ENCODE results near the gene ITGB1BP1.
A peak's percentile ranks its signal among the peaks of the same experiment; 100 is the strongest.

ITGB1BP1 gene, protein sequence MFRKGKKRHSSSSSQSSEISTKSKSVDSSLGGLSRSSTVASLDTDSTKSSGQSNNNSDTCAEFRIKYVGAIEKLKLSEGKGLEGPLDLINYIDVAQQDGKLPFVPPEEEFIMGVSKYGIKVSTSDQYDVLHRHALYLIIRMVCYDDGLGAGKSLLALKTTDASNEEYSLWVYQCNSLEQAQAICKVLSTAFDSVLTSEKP

DNA sequence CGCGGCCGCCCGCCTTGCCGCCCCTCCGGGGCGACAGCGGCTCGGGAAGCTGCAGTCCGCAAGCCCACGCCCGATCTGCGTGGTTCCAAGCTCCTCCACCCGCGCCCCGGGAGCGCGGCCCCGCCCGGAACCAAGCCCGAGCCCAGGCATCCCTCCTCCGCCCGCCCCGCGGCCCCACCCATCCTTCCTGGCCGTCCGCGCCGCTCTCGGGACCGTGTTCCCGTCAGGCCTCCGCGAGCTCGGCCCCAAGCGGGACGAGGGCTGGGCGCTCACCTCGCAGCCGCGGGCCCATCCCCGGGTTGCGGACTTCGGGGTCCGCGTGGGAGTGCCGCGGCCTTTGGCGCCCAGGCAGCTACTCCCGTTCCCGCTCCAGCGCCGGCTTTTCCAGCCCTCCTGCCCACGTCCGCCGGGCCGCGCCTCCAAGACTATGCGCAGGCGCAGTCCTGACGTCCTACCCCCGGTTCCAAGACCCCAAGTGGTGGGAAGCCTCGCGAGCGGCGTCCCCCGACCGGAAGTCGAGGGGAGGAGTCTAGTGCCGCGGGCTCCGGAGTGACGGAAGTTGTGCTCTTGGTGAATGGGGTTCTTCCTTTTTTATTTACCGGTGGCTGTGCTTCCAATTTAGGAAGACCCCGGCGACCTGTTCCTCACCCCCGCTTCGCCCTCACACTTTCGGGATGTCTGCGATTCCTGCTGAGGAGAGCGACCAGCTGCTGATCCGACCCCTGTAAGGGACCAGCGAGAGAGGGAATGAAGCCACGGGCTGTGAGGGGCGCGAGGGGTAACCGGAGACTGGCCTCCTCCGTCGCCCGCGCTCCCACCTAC is at the start of gene ITGB1BP1, which contains the start of gene CPSF3:
Gene ITGB1BP1, minus strand, starts transcription at position 429 of the 822 bp plus-strand sequence. CDS start 4,831 bp downstream, outside the sequence.
Gene CPSF3, plus strand, starts transcription at position 555 of the 822 bp plus-strand sequence. Its CDS starts 120 bp downstream, at position 675.
- DNase-seq, result peak; percentile 96

GRCh38 chr2:9472511-9472910 is 49.2 kb upstream of the ITGB1BP1 start:
- DNase-seq, result no peak

DNA sequence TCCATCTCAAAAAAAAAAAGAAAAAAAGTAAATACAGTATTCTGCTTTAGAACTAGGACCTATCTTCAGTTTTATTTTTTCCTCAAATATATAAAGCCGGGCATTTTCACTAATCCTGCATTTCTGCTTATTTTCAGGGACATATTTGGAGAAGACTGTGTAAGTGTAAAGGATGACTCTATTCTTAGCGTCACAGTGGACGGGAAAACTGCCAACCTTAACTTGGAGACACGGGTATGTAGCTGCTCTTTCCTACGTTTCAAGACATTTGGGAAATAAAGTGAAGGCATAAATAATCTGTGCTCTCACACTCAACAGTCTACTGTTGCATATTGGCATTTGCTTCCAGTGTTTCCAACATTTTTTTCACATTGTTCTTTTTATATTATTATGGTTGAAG is 47.9 kb upstream of the ITGB1BP1 start:
- no peak for DNase-seq

GRCh38 chr2:9467687-9468086 is 44.4 kb upstream of the ITGB1BP1 start:
- DNase-seq, result no peak

DNA sequence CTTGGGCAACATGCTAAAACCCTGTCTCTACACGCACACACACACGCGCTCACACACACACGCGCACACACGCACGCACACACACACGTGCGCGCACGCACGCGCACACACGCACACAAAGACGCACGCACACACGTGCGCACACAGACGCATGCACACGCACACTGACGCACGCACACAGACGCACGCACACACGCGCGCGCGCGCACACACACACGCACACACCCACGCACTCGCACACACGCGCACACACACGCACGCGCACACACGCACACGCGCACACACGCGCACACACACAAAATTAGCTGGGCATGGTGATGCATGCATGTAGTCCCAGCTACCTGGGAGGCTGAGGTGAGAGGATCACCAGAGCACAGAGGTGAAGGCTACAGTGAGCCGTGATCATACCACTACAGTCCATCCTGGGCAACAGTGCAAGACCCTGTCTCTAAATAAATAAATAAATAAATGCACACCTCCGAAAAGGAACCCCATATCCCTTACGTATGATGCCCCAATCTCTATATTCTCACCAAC is 42.9 kb upstream of the ITGB1BP1 start:
- no peak for DNase-seq

DNA sequence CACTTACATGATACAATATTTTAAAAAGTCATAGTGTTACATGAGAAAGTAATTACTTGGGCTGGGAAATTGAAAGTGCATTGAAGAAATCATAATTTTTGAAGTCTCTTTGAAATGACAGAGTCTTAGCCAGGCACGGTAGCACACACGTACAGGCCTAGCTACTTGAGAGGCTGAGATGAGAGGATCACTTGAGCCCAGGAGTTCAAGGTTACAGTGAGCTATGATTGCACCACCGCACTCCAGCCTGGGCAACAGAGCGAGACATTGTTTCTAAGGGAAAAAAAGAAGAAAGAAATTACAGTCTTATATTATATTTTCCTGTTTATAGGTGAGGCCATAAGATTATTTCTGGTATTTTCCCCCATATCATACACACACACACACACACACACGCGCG is 41.8 kb upstream of the ITGB1BP1 start:
- DNase-seq, result no peak

DNA sequence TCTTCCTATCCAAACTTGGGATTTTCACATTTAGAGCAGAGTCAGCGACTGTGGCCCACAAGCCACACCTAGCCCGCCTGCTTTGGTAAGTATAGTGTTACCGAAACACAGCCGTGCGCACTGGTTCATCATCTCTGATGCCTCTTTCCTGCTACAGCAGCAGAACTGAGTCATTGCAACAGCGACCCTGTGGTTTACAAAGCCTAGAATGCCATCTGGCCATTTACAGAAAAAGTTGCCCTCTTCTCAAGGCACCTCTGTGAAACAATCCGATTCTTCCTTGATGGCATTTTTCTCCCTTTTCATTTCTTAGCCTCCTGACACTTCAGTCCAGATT is 40.3 kb upstream of the ITGB1BP1 start:
- no peak for DNase-seq

DNA sequence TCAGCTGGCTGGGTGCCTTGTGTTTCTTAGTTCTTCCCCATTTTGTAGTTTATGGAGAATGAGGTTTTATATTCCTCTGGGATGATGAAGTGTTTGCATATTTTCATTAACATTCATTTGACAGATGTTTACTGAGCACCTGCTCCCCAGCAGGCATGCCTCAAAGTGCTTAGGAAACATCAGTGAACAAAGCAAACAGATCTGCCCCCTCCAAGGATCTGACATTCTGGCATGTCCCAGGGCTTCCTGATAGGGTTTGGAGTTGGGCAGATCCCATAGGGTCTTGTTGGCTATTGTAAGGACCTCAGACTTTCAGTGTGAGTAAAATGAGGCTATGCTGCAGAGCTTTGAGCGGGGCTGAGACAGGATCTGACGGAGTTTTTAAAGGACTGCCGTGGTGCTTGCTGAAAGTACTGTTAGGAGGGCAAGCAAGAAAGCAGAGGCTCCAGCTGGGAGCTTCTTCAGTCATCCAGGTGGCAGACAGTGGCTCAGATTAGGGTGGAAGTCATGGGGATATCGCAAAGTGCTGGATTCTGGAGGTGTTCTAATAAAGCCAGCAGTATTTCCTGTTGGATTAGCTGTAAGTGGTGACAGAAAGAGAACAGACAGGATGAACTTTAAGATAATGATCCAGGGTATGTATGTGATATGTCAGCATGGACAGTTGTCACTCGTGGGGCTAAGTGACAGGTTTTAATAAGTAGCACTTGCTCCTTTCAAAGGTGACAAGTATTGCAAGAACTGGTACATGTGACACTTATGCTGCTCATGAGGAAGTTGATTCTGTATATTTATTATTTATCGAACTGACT is 39.8 kb upstream of the ITGB1BP1 start:
- no peak for DNase-seq

GRCh38 chr2:9462313-9462712 is 39.0 kb upstream of the ITGB1BP1 start:
- no peak for DNase-seq

- no peak for DNase-seq
Observed at GRCh38 chr2:9461079-9461478, 37.8 kb upstream of the ITGB1BP1 start.

DNA sequence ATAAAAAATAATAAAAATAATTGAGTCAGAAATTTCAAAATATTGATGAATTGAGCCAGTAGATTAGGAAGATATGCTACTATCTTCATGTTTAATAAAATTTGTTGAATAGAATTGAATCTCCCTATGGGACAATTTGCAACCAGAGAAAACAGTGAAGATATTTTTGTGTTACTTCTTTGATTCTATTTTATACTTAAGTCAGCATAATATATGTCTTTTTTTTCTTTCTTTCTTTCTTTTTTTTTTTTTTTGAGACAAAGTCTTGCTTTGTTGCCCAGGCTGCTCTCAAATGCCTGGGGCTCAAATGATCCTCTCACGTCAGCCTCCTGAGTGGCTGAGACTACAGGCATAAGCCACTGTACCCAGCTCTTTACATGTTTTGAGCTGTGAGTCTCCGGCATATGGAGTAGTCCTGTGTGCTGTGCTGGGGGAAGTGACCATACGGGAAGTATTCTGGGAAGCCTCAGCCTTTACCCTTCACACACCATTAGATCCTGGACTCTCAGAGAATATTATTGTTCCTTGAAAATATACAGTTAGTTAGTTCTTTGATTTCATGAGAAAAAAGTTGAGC is 37.2 kb upstream of the ITGB1BP1 start:
- no peak for DNase-seq

DNA sequence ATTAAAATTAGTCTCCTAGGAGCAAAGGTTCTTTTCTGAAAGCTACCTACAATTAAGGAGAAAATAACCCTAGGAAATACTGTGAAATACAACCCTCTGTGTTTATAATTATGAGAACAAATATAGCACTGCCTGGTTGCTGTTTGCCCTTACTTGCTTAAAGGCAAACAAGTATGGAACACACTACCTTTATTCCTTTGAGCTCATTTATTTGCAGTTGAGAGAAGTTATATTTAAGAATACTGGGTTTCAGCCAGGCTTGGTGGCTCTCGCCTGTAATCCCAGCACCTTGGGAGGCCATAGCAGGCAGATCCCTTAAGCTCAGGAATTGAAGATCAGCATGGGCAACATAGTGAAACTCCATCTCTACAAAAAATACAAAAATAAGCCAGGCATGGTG is 27.9 kb upstream of the ITGB1BP1 start:
- DNase-seq, result no peak

- DNase-seq, result no peak
Observed at GRCh38 chr2:9445089-9445488, 21.8 kb upstream of the ITGB1BP1 start.

- DNase-seq, result no peak
Observed at GRCh38 chr2:9443526-9443925, 20.2 kb upstream of the ITGB1BP1 start.

GRCh38 chr2:9441556-9441955 is 18.2 kb upstream of the ITGB1BP1 start:
- DNase-seq, result no peak

DNA sequence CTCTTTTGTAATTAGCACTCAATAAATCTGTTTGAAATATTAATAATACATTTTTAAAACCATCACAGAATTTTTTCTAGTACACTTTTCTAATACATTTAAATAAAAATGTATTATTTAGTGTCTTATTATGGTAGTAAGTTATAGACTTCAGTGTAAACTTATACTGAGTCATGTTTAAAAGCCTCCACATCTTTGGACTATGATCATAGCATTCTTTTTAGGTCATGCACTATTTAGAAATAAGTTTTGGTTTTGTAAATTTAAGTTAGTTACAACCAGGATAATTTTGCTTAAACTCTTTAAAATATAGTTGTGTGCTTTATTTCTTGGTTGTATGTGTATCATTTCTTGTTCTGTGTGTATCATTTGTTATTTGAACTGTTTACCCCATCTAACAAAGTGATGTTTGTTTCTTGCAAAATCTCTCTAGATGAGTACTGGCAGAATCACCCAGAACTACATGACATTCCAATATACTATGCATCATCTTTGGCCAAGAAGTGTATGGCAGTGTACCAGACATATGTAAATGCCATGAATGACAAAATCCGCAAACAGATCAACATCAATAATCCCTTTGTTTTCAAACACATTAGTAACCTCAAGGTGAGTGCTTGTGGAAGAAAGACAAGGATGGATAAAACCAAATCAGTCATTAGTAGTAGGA is 16.9 kb upstream of the ITGB1BP1 start:
- no peak for DNase-seq

DNA sequence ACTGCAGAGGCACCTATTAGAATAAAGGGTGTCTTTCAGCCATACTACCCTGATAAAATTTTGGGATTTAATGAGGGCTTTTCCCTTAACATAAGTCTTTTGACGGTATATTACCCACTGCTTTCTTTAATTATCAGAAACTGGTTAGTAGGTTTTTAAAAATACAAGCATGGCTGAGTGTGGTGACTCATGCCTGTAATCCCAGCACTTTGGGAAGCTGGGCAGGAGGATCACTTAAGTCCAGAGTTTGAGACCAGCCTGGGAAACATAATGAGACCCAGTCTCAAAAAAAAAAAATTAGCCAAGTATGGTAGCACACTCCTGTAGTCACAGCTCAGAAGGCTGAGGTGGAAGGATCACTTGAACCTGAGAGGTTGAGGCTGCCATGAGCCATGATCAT is 16.2 kb upstream of the ITGB1BP1 start:
- no peak for DNase-seq

DNA sequence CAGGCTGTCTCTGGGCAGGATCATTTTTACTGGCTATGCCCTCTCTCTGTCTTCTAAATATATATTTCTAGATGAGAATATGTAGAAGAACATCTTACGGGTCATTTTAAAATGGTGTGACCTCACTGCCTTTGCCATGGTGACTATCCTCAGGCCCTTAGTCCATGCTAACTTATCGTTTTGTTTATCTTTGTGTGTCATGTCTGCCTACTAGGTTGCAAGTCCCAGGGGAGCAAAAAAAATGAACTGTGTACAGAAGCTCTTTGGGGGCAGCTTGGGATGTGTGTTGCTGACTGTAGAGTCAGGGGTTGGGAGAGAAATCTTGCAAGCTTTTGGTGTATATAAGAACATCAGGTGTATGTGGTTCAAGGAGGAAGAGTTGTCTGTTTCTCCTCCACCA is 11.2 kb upstream of the ITGB1BP1 start:
- no peak for DNase-seq

DNA sequence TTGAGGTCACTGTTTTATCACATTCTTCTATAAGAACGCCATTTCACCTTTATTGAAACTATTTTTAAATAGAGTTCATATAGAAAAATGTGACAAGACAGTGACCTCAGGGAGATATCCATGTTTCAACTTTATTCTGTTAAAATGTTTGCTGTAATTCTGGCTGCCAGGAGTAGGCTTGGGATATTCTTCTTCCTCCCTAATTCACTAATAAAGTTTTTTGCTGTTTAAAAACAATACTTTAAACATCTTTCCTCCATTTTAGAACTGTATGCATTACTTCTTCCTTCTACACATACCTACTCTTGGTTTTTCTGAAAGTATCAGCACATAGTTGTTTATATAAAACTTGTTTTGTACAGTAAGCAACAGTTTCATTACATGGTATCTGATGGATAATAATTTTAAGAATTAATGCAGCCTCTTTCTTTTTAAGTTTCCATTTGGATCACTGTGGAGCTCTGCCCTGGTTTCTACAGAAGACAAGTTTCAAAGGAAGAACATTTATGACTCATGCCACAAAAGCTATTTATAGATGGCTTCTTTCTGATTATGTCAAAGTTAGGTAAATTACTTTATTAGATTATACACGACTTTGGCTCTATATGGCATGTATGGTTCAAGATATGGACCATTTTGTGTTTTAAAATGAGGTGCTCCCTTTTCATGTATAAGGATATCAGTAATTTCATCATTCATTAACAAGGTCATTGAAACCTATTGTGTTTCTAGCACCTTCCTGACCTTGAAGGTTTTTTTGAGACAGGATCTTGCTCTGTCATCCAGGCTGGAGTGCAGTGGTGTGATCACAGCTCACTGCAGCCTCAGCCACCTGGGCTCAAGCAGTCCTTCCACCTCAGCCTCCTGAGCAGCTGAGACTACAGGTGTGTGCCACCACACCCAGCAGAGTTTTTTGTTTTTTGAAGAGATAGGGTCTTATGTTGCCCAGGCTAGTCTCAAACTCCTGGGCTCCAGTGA is 7.3 kb upstream of the ITGB1BP1 start:
- no peak for DNase-seq

GRCh38 chr2:9428965-9429577 is 5.7 kb upstream of the ITGB1BP1 start:
- no peak for DNase-seq

All from CD4-positive, alpha-beta T cell treated with Interferon gamma for 1 hour (primary cell).